Measurements from ENCODE around the gene ATP5F1C.

DNA sequence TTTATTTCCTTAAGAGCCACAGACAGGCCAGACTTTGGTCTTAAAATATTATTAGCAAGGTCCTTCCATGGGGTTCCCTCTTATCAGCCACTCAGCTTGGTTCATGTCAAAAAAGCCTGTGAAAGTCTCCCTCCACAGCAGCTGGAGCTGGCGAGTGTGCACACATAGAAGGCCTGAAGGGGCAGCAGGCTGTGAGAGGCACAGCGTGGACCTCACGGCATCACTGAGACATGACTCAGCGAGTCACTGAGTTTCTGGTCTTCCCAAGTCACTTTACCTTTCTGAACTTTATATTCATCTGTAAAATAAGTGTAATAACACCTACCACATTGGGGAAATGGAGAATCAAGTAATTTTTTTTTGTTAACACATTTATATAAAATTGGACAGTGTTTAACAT, 39.0 kb downstream of the ATP5F1C start:
- TF ChIP-seq TAF1 (IDR thresholded peaks at IDR 0.05; ENCODE audit: borderline replicate concordance, low read depth, low read length) (no peak), POLR2A (IDR thresholded peaks at IDR 0.05; ENCODE audit: low read depth, low read length) (no peak), POLR2AphosphoS5 (IDR thresholded peaks at IDR 0.05; ENCODE audit: low read depth, low read length) (no peak)

All from GM12892 (cell line).